Measurements from ENCODE around the gene VAPA.
"Not testable (repeated sequence)": the region's sequence is repeated elsewhere in the genome, so short reads cannot be mapped to it uniquely, and the experiment has no call there.

VAPA gene

DNA sequence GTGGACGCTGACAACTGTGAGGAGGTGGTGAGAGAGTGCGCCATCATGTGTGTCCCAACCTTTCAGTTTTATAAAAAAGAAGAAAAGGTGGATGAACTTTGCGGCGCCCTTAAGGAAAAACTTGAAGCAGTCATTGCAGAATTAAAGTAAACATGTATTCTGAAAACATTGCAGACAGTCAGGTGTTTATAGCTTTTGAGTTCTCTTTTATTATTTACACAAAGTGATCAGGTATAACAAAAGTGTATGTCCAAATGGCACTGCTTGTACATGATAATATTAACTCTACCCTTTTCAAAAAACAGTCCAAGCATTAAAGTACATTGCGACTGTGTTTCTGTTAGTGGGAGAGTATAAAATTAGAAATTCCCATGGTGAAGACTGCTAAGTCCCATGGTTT, 25.8 kb upstream of the VAPA start:
- DNase-seq = no peak

DNA sequence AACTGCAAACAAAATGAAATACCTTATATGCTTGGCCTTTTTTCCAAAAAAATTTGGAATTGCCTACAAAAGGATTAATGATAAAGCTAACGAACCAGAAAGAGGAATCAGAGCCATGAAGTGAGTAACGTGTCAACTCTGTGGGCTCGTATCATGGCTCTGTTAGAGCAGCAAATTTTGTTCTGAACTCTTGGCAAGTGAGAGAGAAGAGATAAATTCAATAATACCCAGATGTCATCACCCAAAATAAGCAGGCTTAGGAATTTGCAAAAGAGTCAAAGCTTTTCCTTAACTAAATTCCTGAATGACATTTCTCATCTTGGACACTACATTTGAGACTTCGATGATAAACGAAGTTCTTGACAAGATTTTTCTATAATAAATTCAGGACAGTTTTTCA, 23.6 kb upstream of the VAPA start:
- DNase-seq = no peak

- no peak for DNase-seq
Observed at GRCh38 chr18:9890957-9891356, 22.9 kb upstream of the VAPA start.

DNA sequence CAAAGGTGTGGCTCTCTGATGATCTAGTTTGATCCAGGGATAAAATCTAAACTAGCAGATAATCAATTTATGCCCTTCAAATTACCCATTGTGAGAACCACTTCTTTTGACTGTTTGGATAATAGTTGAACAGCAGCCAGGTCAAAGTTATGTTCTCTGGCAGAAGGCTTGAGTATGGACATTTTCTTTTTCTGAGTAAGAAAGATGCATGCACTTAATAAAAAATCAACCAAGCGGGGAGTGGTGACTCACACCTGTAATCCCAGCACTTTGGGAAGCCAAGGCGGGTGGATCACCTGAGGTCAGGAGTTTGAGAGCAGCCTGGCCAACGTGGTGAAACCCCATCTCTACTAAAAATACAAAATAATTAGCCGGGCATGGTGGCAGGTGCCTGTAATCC, 22.3 kb upstream of the VAPA start:
- DNase-seq = not testable (repeated sequence)

DNA sequence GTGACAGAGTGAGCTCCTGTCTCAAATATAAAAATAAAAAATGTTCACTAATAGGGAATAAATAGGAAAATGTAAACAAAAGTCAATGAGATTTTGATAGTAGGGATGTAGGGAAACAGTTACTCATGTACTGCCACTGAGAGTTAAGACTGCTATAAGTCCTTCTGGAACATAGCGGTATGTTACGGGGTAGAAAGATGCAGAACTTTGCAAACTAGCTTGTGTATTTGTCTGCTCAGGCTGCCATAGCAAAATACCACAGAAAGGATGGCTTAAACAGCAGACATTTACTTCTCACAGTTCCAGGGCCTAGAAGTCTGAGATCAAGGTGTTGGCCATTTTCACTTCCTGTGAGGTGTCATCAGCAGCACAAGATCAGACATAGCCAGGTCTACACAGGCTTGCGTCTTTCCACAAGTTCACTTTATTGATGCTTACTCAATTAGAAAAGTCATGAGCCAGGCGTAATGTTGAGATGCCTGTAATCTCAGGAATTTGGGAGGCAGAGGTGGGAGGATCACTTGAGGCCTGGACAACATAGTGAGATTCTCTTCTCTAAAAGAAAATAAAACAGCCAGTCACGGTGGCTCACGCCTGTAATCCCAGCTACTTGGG, 19.3 kb upstream of the VAPA start:
- DNase-seq = no peak

GRCh38 chr18:9897129-9897528, 16.7 kb upstream of the VAPA start:
- no peak for DNase-seq

- DNase-seq = not testable (repeated sequence)
Observed at GRCh38 chr18:9897787-9898291, 16.0 kb upstream of the VAPA start.

GRCh38 chr18:9898792-9899549, 14.8 kb upstream of the VAPA start:
- DNase-seq = no peak

DNA sequence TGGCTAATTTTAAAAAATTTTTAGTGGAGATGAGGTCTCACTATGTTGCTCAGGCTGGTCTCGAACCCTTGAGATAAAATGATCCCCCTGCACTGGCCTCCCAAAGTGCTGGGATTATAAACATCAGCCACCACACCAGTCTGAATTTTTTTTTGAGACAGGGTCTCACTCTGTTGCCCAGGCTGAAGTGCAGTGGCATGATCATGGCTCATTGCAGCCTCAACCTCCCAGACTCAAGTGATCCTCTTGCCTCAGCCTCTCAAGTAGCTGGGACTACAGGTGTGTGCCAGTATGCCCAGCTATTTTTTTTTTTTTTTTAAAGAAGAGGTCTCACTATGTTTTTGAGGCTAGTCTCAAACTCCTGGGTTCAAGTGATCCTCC, 14.3 kb upstream of the VAPA start:
- DNase-seq = not testable (repeated sequence)

- DNase-seq = no peak
Observed at GRCh38 chr18:9900699-9901098, 13.1 kb upstream of the VAPA start.

- DNase-seq = no peak
Observed at GRCh38 chr18:9901377-9901776, 12.4 kb upstream of the VAPA start.

GRCh38 chr18:9902264-9902663, 11.6 kb upstream of the VAPA start:
- DNase-seq = not testable (repeated sequence)

GRCh38 chr18:9902832-9903231, 11.0 kb upstream of the VAPA start:
- DNase-seq = no peak

GRCh38 chr18:9905401-9905922, 8.4 kb upstream of the VAPA start:
- DNase-seq = no peak

DNA sequence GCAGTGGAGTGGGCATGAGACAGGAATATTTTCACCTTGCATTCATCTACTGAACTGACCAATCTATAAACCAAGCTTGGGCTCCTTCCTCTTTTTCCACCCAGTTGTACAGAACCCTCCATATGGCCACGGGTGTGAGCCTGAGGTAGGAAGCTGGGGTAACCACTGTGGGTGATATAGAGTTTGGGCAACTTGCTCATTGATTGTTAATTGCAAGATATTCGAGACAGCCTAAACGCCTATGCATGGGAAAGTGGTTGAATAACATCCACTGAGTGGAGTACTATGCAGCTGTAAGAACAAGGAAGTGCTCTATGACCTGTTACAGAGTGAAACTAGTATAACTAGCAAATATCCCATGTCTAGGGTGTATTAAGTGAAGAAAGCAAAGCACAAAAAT, 7.3 kb upstream of the VAPA start:
- DNase-seq = no peak

DNA sequence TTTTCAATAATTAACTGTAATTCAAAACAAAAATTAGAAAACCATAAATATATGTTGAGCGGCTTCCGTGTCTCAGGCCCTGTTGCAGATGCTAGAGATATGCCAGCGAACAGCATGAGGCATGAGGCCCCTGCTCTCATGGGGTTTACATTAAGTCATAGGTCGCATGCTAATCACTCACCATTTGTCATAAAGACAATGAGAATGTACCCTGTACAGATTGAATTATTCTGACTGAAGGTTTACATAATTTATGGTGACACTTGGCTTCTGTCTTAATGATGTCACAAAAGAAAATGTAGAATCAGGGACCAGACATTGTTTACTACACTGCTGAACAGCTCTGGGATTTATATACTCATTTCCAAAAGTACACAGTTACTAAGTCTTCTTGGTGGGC, 5.9 kb upstream of the VAPA start:
- no peak for DNase-seq

DNA sequence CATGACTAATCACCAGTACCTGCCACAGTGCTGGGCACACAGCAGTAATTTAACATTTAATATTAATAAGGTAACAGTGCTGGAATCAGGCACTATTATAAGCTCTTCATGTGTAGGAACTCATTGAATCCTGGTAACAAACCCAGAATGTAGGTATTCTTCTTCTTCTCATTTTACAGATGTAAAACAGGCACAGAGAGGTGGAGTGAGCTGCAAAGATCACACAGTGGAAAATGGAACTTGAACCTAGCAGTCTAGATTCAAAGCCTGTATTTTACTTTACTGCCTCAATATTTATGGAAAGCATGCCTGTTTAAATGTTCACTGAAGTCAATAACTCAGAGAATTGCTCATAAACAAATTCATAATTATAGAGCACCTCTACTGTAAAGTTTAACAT, 3.7 kb upstream of the VAPA start:
- no peak for DNase-seq

DNA sequence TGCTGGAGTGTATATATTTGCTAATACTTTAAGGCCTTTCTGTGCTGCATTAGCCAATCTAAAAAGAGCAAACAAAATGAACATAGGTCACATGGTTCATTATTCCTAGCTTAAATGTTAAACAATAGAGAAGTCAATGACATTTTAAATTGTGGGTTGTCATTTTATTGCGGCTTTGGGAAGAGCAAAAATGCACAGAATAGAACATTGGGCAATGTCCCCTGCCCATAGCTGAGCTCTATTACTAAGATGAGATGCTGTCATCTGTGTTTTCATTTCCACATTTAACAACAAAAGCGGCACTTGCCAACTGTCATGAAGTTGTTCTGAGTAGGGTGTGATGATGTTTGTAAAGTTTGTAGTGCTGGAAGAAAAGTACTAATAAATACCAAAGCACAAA, 3.2 kb upstream of the VAPA start:
- no peak for DNase-seq

DNA sequence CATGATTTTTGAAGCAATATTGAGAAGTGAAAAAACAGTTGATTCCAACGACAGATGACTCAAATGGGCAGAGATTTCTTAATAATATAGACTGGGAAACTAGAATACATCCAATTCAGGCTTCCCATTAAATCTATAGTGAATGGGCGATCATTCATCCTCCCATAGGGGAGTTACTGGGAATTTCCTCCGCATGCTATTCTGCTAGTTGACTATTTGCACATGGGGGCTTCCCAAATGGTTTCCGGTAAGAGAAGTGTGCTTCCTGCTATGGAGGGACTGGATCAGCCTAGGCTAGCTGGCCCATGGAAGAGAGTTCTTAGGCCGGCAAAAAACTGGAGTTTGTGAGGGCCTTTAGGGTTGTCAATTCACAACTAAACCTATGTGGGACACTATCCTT, 2.6 kb upstream of the VAPA start:
- no peak for DNase-seq

DNA sequence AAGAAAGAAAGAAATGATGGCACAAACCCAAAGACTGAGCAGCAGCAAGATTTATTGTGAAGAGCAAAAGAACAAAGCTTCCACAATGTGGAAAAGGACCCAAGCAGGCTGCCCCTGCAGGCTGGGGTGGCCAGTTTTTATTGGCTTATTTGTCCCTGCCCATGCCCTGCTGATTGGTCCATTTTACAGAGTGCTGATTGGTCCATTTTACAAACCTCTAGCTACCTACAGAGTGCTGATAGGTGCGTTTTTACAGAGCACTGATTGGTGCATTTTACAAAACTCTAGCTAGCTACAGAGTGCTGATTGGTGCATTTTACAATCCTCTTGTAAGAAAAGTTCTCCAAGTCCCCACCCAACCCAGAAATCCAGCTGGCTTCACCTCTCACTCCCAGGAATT, 1.5 kb upstream of the VAPA start:
- DNase-seq = not testable (repeated sequence)

DNA sequence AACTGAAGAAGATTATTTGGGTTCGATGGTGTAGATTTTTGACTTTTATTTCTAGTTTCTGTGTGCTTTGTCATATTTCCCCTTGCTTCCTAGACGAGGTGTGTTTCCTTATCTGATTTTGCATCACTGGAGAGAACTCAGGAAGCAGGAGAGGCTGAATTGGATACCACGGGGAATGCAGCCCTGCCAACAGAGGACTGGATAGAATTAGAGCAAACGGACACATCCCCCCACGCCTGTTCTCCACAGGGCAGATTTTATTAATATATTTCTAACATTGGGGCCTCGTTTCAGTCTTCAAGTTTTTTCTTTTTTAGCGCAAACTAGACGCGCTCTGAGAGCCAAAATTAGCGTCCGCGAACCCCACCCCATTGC, 678 bp upstream of the VAPA start:
- DNase-seq = peak in 1 of 2 experiments; percentile 66

DNA sequence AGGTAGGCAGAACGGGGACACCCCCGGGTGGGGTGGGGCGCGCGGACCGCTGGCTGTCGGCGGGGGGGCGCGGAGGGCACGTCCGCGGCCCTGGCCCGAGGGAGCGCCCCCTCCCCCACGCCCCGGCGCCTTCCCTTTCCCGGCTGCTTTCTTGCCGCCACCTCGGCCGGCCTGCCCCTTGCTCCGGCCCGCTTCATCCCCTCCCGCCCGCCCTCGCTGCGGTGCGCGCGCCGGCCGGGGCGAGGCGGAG, 443 bp downstream of the VAPA start:
- DNase-seq = no peak

GRCh38 chr18:9914584-9915290, 921 bp downstream of the VAPA start:
- DNase-seq = no peak

All from cerebellar nuclear complex (tissue), 1 donor.